Measurements from ENCODE around the gene TIMM13. TPM values are rescaled to one million over a fixed set of nuclear protein-coding genes. Genes with fewer than 3 reads are reported as not detected.

The TIMM13 gene
- 31.7 and 38.4 TPM in 2 replicates for total RNA-seq

DNA sequence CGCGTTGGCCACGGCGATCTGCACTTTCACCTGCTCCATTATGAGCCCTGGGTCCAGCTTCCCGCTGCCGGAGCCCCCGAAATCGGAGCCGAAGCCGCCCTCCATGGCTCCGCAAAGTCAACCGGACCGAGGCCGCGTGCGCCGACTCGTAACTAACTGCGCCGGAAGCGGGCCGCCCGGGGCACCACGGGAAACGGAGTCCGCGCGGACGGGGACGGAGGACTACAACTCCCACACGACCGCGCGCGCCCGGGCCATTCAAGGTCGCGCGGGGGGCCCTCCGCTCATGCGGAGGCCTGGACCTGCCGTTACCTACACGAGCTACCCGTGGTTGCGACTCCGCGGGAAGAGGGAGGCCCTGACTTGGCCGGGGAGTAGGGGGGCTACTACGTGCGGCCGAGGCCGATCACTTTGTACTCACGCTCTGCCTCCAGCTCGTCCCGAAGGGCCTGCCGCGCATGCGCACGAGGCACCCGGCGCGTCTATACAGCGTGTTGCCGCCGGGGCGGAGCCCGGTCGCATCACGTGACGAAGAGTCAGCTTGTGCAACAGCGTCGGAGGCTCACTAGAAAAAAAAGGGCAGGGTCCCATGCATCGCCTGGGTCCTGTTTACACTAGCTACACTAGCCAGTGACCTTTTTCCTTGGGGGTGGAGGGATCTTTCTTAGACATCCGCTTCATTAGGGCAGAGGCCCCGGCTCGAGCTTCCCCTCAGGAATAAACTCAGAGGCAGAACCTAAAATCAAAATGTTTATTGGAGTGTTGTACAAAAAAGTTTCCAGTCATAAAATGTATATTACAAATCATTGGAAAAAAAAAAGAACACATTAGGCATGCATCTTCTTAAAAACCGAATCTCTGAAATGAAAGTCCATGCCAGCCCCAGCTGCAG lies at the start of gene TIMM13:
Gene TIMM13 (minus strand): TSS at position 158 of the 892 bp plus-strand sequence. CDS start 53 bp downstream, at position 105.

DNA sequence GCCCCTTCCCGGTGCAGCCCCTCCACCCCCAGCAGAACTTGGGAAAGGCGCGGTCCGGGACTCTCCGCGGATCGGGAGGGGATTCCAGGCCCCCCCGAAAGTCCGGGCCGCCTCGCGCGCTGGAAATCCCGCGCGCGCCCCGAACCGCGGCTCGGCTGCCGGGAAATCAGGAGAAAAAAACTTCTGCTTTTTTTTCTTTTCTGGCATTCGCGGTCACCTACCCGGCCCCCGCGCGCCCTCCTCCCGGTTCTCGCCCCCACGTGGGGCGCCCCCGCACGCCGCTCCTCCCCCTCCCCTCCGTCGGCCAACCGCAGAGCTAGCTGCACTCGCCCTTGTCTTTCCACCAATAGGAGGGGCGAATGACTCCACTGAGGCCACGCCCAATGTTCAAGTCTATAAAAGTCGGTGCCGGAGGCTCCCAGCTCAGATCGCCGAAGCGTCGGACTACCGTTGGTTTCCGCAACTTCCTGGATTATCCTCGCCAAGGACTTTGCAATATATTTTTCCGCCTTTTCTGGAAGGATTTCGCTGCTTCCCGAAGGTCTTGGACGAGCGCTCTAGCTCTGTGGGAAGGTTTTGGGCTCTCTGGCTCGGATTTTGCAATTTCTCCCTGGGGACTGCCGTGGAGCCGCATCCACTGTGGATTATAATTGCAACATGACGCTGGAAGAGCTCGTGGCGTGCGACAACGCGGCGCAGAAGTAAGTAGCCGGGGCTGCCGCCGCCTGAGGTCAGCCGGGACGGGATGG lies 48.5 kb upstream of the TIMM13 start, which contains the start of gene GADD45B:
Gene GADD45B (plus strand): TSS at position 426 of the 749 bp plus-strand sequence. CDS start 232 bp downstream, at position 658.

Other genes with a start within 250 kb of the TIMM13 start
- gene PLEKHJ1, start 191.3 kb downstream of the TIMM13 start, total RNA-seq: 37.3 and 41.0 TPM in 2 replicates
- 21.3 and 23.7 TPM in 2 replicates for gene SF3A2, start 190.8 kb downstream of the TIMM13 start, total RNA-seq
- 0.28 and 0.46 TPM in 2 replicates for gene AMH, start 178.3 kb downstream of the TIMM13 start, total RNA-seq
- 0.37 TPM in 1 of 2 replicates, not detected in the other for gene JSRP1, start 171.2 kb downstream of the TIMM13 start, total RNA-seq
- not detected in 2 replicates for gene PEAK3, start 145.4 kb downstream of the TIMM13 start, total RNA-seq
- gene LINGO3, start 119.4 kb downstream of the TIMM13 start, total RNA-seq: under 0.01 TPM in 1 of 2 replicates, not detected in the other
- 98.0 and 104 TPM in 2 replicates for gene LSM7, start 99.0 kb downstream of the TIMM13 start, total RNA-seq
- gene SPPL2B, start 98.9 kb downstream of the TIMM13 start, total RNA-seq: 25.0 and 38.2 TPM in 2 replicates
- not detected in 2 replicates for gene TMPRSS9, start 67.3 kb downstream of the TIMM13 start, total RNA-seq
- 38.4 and 46.4 TPM in 2 replicates for gene LMNB2, start 29.4 kb upstream of the TIMM13 start, total RNA-seq
- 20.1 and 24.9 TPM in 2 replicates for gene GADD45B, start 48.5 kb upstream of the TIMM13 start, total RNA-seq

Data from smooth muscle cell of bladder (primary cell).